NCI-H526 (cell line): Measurements from ENCODE around the gene SOCS7.

Source experiments
- DNase-seq, 2 experiments: peaks; one replicate each; lab custom pipeline; 2025; lab: John Stamatoyannopoulos, UW

SOCS7 gene, protein sequence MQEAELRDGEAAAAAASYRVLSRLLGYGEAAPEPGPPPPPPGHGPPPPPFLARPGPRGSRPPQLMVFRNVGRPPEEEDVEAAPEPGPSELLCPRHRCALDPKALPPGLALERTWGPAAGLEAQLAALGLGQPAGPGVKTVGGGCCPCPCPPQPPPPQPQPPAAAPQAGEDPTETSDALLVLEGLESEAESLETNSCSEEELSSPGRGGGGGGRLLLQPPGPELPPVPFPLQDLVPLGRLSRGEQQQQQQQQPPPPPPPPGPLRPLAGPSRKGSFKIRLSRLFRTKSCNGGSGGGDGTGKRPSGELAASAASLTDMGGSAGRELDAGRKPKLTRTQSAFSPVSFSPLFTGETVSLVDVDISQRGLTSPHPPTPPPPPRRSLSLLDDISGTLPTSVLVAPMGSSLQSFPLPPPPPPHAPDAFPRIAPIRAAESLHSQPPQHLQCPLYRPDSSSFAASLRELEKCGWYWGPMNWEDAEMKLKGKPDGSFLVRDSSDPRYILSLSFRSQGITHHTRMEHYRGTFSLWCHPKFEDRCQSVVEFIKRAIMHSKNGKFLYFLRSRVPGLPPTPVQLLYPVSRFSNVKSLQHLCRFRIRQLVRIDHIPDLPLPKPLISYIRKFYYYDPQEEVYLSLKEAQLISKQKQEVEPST

DNA sequence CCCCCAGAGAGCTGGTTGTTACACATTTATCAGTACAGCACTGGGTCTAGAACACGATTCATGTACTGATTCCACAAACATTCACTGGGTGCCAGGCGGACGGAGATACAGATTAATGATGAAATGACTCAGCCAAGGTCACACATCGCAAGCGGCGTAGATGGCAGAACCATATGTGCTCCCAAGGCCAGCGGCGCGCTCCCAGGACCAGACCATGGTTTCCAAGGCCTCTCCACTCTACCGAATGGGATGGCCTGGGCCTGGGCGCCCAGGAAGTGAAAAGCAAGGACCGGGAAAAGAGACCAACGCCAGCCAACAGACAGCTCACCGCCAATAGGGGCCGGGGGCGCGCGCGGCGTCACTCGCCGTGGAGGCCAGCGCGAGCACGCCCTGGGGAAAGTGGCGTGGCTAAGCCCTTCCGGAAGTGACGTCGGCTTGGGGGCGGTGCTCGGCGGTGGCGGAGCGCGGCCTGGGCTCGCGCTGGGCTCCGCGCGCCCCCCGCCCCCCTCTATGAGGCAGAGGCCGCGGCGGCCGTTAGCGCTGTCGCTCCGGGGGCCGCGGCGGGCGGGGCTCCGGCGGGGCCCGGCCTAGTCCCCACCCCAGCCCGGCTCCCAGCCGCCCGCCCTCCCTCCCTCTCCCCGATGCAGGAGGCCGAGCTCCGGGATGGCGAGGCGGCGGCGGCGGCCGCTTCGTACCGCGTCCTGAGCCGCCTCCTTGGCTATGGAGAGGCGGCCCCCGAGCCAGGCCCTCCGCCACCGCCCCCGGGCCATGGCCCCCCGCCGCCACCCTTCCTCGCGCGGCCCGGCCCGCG, at the start of gene SOCS7:
Gene SOCS7, plus strand, starts transcription at position 433 of the 811 bp plus-strand sequence. Its CDS starts 209 bp downstream, at position 642.
- peak; percentile 52 to 96 for DNase-seq

DNA sequence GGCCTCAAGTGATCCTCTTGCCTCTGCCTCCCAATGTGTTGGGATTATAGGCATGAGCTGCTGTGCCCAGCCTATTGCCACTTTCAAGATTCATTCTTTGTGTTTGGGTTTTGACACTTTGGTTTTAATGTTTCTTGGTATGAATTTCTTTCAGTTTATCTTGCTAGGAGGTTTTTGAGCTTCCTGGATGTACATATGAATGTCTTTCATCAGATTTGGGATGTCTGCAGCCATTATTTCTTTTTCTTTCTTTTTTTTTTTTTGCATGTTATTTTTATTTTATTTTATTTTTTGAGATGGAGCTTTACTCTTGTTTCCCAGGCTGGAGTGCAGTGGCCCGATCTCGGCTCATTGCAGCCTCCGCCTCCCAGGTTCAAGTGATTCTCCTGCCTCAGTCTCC, 36.1 kb upstream of the SOCS7 start:
- no peak for DNase-seq

DNA sequence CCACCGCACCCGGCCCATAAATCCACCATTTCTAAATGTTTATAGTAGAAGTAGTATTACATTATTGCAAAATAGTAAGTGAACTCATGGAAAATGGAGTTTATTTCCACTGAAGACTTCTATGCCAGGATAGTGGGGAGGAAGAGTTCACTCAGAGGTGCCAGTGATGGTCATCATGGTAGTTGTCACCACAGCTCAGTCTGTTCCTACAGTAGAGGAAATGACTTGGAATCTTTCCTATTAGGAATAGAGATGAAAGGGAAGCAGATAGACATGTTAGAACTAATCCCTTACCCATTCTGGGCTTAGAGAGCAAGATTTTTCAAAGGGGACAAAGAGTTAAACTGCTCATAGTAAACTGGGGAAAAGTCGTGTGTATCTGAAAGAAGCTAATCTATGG, 34.6 kb upstream of the SOCS7 start:
- no peak for DNase-seq

DNA sequence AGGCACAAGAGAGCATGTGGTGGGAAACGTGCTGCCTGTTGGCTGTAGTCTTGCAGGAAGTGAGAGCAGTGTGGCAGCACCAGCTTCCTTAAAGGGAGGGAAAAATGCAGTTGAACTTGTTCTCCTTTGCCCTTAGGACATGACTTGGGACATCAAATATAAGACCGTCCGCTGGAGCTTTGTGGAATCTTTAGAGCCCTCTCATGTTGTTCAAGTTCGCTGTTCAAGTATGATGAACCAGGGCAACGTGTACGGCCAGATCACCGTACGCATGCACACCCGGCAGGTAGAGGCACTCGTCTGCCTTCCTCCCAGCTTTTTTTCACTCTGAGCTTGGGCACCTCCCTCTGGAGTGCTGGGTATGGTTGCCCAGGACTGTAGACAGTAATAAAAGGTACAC, 31.2 kb upstream of the SOCS7 start:
- no peak for DNase-seq

DNA sequence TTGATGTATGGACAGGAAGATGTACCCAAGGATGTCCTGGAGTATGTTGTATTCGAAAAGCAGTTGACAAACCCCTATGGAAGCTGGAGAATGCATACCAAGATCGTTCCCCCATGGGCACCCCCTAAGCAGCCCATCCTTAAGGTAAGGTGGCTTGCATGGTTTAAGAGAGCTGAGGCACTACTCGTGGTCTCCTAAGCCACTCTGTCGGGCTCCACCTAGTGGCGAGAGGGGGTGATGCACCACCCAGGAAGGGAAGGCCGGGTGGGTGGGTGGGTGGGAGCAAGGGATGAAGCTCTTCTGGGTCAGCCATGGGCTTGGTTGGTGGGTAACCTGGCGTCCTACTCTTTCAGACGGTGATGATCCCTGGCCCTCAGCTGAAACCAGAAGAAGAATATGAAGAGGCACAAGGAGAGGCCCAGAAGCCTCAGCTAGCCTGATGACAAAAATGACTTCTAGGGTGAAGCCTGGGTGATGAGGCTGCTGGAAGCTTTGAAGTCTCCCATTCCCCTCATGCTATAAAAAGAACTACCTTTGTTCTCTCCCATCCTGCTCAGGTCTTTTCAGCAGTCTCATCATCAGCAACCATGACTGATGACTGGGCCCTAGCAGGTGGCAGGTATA, 29.4 kb upstream of the SOCS7 start:
- peak in 1 of 2 experiments; percentile 58 for DNase-seq

DNA sequence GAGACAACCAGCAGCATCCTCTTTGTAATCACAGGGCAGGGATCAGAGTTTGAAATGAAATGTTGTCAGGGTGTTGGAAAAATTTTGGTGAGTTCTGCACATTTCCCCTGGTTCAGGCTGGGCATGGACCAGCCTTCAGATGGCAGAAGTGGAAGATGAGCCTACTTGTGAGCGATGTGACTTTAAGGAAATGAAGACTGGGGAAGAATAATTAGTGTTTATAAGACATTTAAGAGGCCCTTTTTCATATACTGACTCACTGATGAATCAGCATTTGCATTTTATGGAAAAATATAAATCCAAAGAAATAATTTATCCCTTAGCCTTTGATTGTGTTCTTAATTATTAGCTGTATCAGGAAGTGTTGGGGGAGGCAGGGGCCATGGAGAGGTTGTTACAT, 28.7 kb upstream of the SOCS7 start:
- no peak for DNase-seq

DNA sequence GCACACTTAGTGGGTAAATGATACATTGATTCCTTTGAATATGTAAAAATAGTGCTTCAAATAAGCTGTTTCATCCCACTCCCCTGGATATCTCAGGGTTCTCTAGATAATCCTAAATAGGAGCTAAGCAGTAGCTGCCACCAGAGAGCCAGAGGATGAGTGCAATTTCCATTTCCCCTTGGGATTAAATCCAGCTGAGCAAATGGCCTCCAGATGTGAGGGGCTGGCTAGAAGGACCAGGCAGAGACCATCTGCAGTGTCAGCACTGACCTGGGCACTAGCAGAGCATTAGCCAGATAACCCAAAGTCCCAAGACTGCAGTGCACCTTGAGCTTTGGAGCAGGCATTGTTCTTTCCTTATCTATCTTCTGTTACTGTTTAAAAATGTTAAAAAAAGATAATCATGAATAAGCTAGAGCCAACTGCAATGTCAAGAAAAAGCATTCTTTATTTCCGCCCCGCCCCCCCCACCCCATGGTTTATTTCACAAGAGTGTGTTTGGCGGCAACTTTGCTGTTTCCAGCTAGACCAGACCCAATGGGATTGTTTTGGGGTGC, 27.4 kb upstream of the SOCS7 start:
- no peak for DNase-seq

DNA sequence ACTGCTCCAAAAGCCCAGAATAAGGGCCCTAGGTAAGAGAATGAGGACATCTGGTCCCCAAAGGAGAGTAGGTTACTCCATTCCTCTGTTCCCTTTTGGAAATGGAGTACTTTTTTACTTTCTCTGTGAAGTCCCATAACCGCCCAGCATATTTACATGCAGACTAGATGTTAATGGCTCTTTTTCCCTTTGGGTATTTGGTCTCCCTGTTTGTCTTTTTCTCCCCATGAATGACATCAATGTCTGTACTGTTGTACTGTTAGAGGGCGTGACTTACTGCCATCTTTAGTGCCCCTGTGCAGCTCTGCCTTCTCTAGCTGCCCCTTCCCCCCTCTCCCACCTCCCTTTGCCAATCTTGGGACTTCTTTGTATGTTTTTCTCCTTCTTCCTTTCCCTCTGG, 26.9 kb upstream of the SOCS7 start:
- DNase-seq, result no peak

DNA sequence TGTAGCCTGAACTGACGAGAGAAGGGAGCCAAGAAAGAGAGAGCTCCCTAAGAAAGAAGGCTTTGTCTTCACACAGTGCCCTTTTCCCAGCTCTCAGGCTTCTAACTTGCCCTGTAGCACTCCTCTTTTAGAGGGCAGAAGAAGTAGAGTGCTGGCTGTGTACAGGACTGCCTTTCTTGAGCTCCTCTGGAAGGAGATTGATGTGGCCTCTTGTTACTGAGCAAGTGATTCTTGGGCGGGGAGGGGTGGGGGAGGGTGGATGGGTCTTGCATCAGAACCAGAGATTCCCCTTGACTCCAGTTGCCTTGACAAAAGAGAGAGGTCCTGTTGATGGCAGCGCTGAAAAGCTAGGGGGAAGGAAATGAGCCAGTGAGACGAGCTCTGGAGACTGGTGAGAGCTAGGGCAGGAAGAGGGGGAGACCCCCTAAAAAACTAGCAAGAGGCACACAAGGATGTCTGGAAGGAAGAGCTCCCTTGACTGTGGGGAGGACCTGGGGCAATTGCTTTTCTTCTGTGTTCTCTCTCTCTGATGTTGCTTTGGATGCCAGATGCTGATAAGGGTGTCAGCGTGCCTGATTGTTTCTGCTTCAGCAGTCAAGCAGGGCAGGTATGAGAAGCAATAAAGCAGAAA, 26.3 kb upstream of the SOCS7 start:
- DNase-seq, result peak in 1 of 2 experiments; percentile 17

DNA sequence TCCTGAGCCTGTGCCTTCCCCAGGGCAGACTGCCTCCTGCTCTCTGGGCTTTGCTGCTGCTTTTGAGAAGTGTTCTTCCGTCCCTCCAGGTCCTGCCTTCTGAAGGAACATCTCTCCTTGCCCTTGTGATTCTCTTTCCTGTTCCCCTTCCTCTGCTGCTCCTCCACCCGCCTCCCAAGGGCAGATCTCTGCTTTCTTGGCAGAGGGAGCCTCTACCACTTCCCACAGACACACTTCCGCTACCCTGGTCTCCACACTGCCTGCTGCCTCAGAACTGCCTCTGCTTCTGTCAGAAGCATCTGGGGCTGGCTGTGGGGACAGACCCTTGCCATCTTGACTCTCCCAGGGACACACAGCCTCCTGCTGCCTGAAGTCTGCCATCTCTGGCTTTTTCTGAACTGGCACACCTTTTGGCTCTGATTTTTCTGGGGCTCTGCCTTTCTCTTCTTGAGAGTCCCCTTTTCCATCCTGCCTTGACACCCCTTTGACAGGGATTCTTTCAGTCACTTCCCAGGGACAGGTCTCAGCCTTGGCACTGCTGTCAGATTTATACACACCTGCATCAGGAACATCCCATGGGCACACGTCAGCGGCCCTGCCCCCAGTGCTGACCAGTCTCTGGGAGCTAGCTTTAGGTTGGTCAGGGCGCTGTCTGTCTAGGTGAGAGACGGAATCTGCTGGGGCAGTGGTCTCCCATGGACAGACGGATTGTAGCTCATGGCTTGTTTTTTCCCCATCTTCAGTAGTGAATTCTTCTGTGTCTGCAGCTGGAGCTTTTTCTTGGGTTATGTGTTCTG, 24.4 kb upstream of the SOCS7 start:
- no peak for DNase-seq

DNA sequence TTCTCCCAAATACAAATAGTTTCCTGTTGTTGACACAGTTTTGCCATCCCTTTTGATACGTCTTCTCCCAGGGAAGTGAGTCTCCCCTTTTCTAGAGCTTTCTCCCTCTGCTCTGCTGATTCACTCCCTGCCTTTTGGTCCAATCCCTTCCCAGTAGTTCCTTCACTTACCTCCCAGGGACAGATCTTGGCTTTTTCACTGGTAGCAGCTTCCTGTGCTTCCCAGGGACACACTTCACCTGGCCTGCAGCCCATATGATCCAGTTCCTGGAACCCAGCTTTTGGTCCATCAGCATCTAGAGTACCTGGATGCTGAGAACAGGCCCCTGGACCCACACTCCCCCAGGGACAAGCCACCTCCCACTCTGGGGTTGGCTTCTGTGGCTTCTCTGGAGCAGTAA, 23.7 kb upstream of the SOCS7 start:
- no peak for DNase-seq

DNA sequence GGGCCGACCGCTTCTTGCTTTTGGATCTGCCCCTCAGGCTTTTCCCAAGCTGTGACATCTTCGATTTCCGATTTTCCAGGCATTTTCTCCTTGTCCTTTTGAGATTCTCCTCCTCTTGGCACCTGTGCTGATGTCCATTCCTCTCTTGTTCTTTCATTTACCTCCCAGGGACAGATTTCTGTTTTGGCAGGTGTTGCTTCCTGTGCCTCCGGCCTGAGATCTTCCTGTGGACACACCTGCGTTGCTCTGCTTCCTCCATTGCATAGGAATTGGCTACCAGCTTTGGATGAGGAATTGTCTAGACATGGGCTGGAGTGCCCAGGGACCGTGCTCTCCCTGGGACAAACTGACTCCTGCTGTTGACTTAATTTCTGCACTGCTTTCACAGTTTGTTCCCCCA, 23.0 kb upstream of the SOCS7 start:
- DNase-seq, result no peak

DNA sequence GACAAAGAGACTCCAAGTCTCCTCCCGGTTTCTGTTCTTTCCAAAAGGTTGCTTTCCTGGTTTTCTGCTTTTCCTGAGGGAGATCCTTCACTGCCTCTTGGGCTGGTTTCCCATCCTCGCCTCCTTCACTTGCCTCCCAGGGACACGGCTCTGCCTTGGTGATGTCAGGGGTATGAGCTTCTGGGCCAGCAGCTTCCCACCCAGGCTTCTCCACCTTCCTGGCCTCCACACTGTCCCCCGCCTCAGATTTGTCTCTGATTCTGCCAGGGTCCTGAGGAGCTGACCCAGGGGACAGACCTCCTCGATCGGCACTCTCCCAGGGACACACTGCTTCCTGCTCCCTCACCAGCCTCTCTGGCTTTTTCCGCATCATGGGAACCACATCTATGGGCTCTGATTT, 22.4 kb upstream of the SOCS7 start:
- no peak for DNase-seq

DNA sequence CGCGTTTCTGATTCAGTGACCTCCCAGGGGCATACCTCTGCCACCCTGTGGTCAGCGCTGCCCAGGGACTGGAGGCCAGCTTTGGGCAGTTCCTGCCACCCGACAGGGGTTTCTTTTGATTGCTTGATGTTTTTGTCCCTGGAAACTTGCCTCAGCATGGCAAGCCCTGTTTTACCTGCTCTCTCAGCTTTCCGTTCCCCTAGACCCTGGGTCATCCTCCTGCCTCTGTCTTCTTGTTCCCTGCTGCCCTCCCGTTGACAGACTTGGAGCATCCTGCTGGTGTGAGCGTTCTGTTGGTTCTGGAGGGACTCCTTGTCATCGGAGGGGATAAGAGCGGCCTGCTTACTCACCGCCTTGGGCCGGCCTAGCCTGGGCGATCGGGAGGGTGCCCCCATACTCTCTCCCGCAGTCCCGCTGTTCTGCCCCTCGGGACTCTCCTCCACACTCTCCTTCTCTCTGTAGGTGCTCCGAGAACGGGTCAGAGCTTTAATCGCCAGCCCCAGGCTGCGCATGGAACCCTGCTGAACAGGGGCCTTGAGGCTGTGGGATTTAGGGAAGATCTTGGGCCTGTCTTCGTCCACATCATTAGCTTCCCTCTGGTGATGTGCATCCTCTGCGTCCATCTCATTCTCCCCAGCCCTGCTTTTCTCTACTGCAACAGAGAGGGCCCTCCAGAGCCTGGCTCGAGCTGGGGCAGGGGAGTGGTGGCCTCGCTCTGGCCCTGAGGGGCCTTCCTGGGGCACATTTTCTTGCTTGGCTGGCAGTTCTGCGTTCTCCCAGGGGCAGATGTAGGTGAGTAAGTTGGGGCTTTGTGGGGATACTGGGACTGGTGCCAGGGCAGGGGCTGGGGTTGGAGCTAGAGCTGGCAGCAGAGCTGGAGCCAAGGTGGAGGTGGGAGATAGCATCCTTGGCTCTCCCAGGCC, 21.6 kb upstream of the SOCS7 start:
- DNase-seq, result no peak

DNA sequence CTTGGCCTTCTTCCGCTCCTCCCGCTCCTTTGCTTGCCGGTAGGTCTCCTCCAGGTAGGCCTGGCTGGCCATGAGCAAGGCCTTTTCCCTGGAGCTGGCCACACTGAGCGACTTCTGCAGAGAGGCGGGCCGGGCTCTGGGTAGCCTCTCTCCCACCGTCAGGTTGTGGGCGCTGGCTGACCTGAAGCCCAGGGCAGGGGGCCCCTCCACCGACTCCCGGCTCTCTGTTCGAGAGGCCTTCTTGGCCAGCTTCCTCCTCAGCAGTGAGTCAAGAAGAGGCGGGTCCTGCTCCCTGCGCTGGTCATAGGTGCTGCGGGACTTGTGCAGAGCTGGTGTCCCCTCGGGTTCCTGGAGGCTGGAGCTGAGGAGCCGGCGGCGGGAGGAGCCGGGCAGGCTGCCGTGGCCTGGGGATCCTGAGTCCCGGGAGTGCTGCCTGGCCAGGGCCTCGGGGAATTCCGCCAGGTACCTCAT, 20.7 kb upstream of the SOCS7 start:
- no peak for DNase-seq

DNA sequence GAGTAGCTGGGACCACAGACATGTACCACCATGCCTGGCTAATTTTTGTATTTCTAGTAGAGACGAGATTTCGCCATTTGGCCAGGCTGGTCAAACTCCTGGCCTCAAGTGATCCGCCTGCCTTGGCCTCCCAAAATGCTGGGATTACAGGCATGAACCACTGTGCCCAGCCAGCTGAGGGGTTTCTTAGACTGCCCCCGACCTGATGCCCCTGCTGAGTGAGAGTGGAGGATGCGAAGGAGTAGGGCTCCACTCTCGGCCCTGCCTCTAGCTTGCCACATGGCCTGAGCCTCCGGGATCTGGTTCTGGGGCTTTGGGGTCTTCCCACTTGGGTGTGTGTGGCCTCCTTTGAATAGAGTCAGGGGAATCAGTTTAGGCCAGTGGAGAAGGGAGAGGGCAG, 18.9 kb upstream of the SOCS7 start:
- no peak for DNase-seq

DNA sequence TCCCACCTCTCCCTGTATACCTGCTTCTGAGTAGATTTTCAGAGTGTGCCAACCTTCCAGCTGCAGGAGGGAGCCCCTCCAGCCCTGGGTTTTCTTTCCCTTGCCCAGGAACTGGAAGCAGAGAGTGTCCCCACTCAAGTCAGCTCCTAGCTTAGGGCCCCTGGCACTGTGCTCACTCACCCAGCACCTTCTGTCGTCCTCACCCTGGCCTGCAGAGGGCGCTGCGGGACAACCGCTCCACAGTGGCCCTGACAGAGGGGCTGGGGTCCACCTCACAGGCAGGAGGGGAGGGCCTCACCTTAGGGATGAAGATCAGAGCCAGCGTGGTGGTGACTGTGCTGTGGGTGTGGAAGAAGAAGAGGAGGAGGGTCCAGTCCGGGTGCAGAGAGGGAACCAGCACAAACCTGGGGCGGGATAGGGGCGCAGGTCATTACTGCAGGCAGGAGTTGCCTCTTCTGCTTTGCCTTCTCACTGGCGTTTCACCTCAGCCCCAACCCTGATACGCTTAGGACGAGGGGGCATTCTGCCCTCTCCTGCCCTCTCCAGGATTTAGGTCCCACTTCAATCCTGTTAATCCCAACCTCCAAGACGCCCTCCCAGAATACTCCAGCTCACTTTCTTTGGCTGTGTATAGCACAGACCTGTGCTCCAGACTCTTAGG, 17.9 kb upstream of the SOCS7 start:
- peak in 1 of 2 experiments; percentile 52 for DNase-seq

DNA sequence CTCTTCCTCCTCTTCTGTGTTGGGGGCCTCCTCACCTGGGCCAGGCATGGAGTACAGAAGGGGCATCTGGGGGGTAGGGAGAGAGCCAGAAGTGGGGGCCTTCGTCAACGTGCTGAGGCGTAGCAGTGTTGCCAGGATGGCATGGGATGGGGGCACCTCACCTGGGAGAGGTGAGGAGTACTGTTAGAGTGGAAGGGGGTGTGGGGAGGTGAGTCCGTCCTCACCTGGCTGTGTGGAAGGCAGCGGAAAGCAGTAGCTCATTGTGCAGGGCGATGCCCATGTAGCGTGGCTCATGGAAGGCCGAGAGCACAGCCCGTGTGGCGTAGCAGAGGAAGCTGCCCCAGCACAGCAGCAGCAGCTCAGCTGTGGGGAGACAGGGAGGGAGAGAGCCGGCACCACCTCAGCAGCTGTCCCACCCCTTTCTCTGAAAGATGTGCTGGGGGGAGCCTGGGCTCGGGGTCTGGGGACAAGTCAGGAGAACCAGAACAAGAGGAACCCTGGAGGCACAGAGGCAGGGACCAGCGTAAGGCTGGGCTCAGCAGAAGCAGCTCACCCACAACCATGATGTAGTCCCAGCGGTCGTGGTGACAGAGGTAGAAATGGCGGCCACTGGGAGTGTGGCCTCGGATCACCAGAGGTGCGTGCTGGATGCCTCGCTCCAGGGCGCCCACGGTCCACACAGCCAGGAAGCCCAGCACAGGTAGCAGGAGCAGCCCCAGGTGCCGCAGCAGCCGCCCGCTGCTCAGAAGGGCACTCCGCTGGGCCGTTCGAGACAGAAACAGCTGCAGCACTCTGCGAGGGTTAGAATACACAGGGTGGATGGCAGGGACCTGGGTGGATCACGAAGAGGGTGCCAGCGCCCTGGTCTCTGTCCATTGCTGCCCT, 16.9 kb upstream of the SOCS7 start:
- DNase-seq, result no peak
